ENCODE data around the gene SLC38A11. TPM values are rescaled to one million over a fixed set of nuclear protein-coding genes. Genes with fewer than 3 reads are reported as not detected.
"Not testable (repeated sequence)": the region's sequence is repeated elsewhere in the genome, so short reads cannot be mapped to it uniquely, and the experiment has no call there.

Gene SLC38A11
- total RNA-seq = 0.41 TPM
- long read RNA-seq = 0 reads

GRCh38 chr2:164954954-164955701, at the start of gene SLC38A11:
Gene SLC38A11 (minus strand): TSS chr2:164955525. CDS start chr2:164955247, 278 bp downstream.
- Histone ChIP-seq H3K27me3 (no peaks in the 10 kb centered on the region), H3K27ac (no peak within 1 kb of the TSS), H3K4me3 (peak within 1 kb of the TSS; percentile 31), H3K9me3 (no peaks in the 10 kb centered on the region), H3K4me1 (peaks cover 4% of the 10 kb centered on the region), H3K36me3 (no peaks in the 10 kb centered on the region)
- DNase-seq (peak; percentile 70), ATAC-seq (peak; percentile 83)
- intact Hi-C loops (cut with DNase I) = no loop called here
- no peak for TF ChIP-seq CTCF (IDR thresholded peaks at IDR 0.05)

DNA sequence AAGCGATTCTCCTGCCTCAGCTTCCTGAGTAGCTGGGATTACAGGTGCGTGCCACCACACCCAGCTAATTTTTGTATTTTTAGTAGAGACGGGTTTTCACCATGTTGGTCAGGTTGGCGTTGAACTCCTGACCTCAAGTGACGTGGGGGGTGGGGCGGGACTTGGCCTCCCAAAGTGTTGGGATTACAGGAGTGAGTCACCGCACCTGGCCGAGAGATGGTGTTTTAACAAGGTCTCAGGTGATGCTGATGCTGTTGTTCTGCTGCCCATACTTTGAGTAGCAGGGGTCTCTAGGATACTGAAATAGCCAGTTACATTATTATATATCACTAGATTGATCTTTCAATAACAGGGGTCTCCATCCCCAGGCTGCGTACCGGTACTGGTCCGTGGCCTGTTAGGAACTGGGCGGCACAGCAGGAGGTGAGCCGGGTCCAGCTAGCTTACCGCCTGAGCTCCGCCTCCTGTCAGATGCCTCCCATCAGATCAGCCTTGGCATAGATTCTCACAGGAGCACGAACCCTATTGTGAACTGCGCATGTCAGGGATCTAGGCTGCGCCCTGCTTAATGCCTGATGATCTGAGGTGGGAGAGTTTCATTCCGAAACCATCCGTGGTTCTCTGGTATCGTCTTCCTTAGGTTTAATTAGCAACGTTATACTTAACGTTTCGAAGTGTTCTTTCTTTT, 48.3 kb upstream of the SLC38A11 start:
- H3K4me1 ChIP-seq = peaks cover 5% of the 10 kb centered on the region
- H3K9me3 ChIP-seq = no peaks in the 10 kb centered on the region
- no peak overlapping the region for H3K27ac ChIP-seq
- intact Hi-C loops (cut with DNase I) = no loop called here
- ATAC-seq (no peak), DNase-seq (no peak)
- H3K4me3 ChIP-seq = no peak overlapping the region
- no peak for TF ChIP-seq CTCF (IDR thresholded peaks at IDR 0.05)
- no peaks in the 10 kb centered on the region for H3K27me3 ChIP-seq
- no peaks in the 10 kb centered on the region for H3K36me3 ChIP-seq

GRCh38 chr2:165002638-165003037, 47.3 kb upstream of the SLC38A11 start:
- Histone ChIP-seq H3K27ac (no peak overlapping the region), H3K9me3 (no peaks in the 10 kb centered on the region), H3K36me3 (no peaks in the 10 kb centered on the region), H3K4me1 (peaks cover under 1% of the 10 kb centered on the region), H3K27me3 (no peaks in the 10 kb centered on the region), H3K4me3 (no peak overlapping the region)
- no peak for ATAC-seq
- DNase-seq = no peak
- no peak for TF ChIP-seq CTCF (IDR thresholded peaks at IDR 0.05)
- intact Hi-C loops (cut with DNase I) = no loop called here

GRCh38 chr2:164994664-164995299, 39.5 kb upstream of the SLC38A11 start:
- DNase-seq = not testable (repeated sequence)

GRCh38 chr2:164993287-164994016, 38.1 kb upstream of the SLC38A11 start:
- Histone ChIP-seq H3K27me3 (no peaks in the 10 kb centered on the region), H3K36me3 (no peaks in the 10 kb centered on the region), H3K4me1 (no peaks in the 10 kb centered on the region), H3K4me3 (no peak overlapping the region), H3K27ac (no peak overlapping the region), H3K9me3 (no peaks in the 10 kb centered on the region)
- intact Hi-C loops (cut with DNase I) = no loop called here
- no peak for DNase-seq
- no peak for ATAC-seq
- TF ChIP-seq CTCF (IDR thresholded peaks at IDR 0.05) = no peak

More at GRCh38 chr2:164994664-164995299, 39.5 kb upstream of the SLC38A11 start:
- H3K4me1 ChIP-seq; H3K4me3 ChIP-seq; H3K27ac ChIP-seq; intact Hi-C loops (cut with DNase I); H3K27me3 ChIP-seq; H3K36me3 ChIP-seq; H3K9me3 ChIP-seq; ATAC-seq: not testable (repeated sequence)
